Effector memory CD4-positive, alpha-beta T cell (primary cell): Measurements from ENCODE around the gene CCNG2.

Experiments
- DNase-seq, 3 donors: peaks; one replicate each; pipeline ENCODE4 v3.0.0-alpha.2; 2020
- H3K27ac ChIP-seq: 2 replicates; pipeline ENCODE4 v1.7.0; 2013; ENCODE audit warnings: mild to moderate bottlenecking, low read length, moderate library complexity; ENCODE audit not compliant: insufficient read depth, poor library complexity, severe bottlenecking
- H3K27me3 ChIP-seq: replicated peaks from 2 replicates; pipeline ENCODE4 v1.7.0; 2013; ENCODE audit warnings: mild to moderate bottlenecking, low read length; ENCODE audit not compliant: insufficient read depth, control insufficient read depth, poor library complexity, severe bottlenecking
- H3K36me3 ChIP-seq: 2 replicates; pipeline ENCODE4 v1.7.0; 2013; ENCODE audit warnings: mild to moderate bottlenecking, low read length, moderate library complexity; ENCODE audit not compliant: control insufficient read depth, insufficient read depth
- H3K4me1 ChIP-seq: 2 replicates; pipeline ENCODE4 v1.7.0; 2013; ENCODE audit warnings: low read length, mild to moderate bottlenecking; ENCODE audit not compliant: control insufficient read depth, insufficient read depth, poor library complexity, severe bottlenecking
- H3K4me3 ChIP-seq: 2 replicates; pipeline ENCODE4 v1.7.0; 2013; ENCODE audit warnings: low read length, low read depth, mild to moderate bottlenecking; ENCODE audit not compliant: insufficient read depth, poor library complexity, severe bottlenecking
- H3K9me3 ChIP-seq: 2 replicates; pipeline ENCODE4 v1.7.0; 2013; ENCODE audit warnings: mild to moderate bottlenecking, low read length, moderate library complexity; ENCODE audit not compliant: control insufficient read depth

Gene CCNG2

DNA sequence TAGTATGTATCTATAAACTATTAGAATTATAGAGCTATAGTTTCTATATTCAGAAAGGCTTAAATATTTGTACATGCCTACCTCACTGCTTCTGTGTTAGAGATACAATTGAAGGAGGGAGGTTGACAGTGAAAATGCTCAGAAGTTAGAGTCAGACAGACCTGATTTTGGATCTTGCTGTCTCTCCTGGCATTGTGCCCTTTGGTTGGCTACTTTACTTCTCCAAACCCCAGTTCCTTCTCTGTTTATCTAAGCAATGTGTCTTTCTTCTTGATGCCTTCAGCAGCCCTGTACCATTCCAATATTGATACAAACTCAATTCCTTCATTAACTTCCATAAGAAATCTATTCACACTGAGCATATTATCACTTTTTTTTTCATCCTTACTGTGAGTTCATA lies 28.7 kb downstream of the CCNG2 start:
- no peak for DNase-seq
- Histone ChIP-seq H3K36me3 (no peaks in the 10 kb centered on the region), H3K4me1 (no peaks in the 10 kb centered on the region), H3K27me3 (no peaks in the 10 kb centered on the region), H3K4me3 (no peak overlapping the region), H3K9me3 (no peaks in the 10 kb centered on the region), H3K27ac (no peak overlapping the region)

DNA sequence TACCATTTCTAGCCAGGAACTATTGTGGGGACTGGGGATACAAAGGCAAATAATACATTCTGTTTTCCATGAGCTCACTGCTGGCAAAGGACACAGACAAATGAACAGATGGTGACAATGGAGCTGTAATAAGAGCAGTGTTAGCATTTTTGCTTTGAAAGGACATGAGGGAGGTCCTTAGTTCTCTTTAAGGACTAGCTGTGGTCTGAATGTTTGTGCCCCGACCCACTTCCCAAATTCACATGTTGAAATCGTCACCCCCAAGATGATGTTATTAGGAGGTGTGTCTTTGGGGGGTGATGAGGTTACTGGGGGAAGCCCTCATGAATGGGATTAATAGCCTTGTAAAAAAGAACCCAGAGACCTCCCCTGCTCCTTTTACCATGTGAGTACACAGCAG lies 30.3 kb downstream of the CCNG2 start:
- H3K4me1 ChIP-seq, result no peaks in the 10 kb centered on the region
- no peak for DNase-seq

DNA sequence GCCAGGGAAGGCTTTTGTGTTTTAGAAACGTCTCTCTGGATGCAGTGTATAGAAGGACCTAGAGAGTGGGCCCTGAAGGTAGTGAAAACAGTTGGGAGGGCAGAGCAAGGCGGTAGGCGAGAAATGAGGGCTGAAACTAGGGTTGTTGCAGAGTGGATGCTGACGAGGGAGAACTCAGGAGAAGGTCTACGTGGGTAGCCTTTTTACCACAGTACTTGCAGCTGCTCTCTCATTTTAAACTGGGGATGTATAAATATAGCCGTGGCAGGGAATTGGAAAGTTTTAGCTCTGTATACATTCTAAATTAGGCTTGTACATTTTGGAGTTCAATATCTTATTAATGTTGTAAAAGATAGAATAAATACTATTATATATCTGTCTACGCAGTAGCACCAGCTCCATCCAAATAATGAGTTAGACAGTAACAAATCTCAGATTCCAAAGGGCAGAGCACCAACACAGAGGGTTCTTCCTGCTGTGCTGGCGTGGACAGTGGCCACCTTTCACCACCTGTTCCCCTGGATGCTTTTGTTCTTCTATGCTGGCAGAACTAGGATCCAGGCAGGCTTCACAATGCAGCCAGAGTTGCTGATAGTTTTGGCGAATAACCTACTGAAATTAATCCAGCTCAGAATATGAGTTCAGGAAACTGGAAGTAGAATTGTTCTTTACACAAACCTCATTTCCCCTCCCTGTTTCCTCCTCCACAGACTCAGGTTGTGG lies 31.7 kb downstream of the CCNG2 start:
- peaks cover 5% of the 10 kb centered on the region for H3K4me1 ChIP-seq
- no peak overlapping the region for H3K27ac ChIP-seq
- DNase-seq, result no peak
- no peaks in the 10 kb centered on the region for H3K36me3 ChIP-seq
- H3K27me3 ChIP-seq, result no peaks in the 10 kb centered on the region
- no peaks in the 10 kb centered on the region for H3K9me3 ChIP-seq
- no peak overlapping the region for H3K4me3 ChIP-seq

More for the DNA sequence above, 30.3 kb downstream of the CCNG2 start:
- no peak overlapping the region for H3K4me3 ChIP-seq
- H3K27me3 ChIP-seq, result no peaks in the 10 kb centered on the region
- no peak overlapping the region for H3K27ac ChIP-seq
- no peaks in the 10 kb centered on the region for H3K36me3 ChIP-seq
- H3K9me3 ChIP-seq, result no peaks in the 10 kb centered on the region

DNA sequence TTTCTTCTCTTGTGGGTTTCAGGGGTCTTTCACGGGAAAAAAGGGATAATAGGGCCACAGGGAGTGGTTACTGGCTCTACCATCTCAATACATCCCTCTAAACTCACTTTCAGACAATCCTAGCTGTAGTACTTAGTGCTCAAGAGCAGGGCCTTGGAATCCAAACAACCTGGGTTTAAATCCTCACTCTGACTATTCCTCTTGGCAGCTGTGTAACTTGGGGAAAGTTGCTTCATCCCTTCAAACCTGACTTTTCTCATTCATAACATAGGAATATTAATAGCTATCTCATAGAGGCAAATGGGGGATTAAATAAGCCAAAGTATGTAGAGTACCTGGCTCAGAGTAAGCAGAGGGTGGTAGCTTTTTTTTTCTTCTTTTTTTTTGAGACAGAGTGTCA lies 32.4 kb downstream of the CCNG2 start:
- no peak overlapping the region for H3K27ac ChIP-seq
- no peaks in the 10 kb centered on the region for H3K27me3 ChIP-seq
- H3K9me3 ChIP-seq, result no peaks in the 10 kb centered on the region
- H3K4me1 ChIP-seq, result peaks cover 10% of the 10 kb centered on the region
- no peak for DNase-seq
- no peak overlapping the region for H3K4me3 ChIP-seq
- no peaks in the 10 kb centered on the region for H3K36me3 ChIP-seq

DNA sequence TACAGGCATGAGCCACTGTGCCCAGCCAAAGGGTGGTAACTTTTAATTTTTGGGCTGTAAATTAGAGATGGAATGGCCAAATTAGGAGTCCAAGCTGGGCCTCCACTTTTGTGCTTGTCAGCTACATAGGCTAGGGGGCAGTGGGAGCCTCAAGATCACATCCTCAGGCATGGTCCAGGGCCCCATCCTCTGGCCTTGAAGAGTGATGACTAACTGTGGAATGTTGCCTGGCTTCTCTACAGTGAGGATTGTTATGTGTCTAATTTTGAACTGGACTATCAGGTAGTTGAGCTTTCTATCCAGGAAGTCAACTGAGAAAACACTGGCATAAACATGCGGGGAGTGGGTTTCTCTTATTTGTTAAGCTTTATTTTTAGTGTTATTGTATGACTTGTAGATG lies 33.0 kb downstream of the CCNG2 start:
- no peaks in the 10 kb centered on the region for H3K36me3 ChIP-seq
- no peak overlapping the region for H3K27ac ChIP-seq
- H3K27me3 ChIP-seq, result no peaks in the 10 kb centered on the region
- H3K4me1 ChIP-seq, result peaks cover 10% of the 10 kb centered on the region
- H3K4me3 ChIP-seq, result no peak overlapping the region
- no peak for DNase-seq
- no peaks in the 10 kb centered on the region for H3K9me3 ChIP-seq

DNA sequence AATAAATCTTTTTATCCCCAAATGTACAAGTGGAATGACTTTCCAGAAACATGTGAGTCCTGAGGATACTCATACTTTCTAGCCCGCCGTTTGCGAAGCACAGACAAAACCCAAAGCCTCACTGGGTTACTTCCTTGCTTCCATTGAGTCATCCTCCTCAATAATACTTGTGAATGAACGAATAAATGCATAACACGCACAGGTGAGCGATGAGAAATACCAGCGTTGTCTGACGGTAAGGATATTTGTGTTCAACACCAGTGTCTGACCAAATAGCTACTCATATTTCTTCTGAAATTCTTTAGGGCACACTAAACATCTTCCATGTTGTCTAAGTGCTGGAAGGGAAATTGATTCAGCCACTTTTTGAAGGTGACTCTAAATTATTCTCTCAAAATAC lies 36.0 kb downstream of the CCNG2 start:
- Histone ChIP-seq H3K9me3 (no peaks in the 10 kb centered on the region), H3K27me3 (no peaks in the 10 kb centered on the region), H3K4me1 (peaks cover 10% of the 10 kb centered on the region), H3K36me3 (no peaks in the 10 kb centered on the region), H3K27ac (peak overlapping the region; percentile 35), H3K4me3 (peak overlapping the region; percentile 51)
- no peak for DNase-seq

DNA sequence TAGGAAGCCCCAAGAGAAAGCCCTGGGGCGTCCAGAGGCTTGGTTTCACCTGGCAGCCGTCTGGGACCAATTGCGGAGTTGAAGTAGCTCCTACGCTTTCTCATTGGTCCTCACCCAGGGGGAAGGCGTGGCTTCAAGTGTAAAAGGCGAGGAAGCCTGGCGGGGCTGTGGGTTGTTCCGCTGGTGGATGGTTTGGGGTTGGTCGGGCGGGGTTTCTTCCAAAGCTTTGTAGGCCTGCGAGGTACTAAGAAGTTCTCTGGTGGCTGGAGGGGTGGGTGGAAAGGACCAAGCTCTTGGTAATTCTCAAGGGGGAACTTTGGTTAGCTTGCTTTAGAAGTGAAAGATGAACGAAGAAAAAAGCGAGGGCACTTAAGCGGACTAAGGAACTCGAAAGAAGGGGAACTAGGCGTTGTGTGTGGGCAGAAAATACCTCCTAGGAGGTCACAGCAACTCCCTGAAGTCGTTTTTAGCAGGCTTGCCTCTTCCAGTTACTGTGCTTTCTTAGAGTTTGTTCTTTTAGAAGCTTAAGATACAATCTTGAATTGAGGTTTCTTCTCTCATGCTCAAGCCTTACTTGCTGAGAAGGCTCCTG lies 36.6 kb downstream of the CCNG2 start:
- no peaks in the 10 kb centered on the region for H3K27me3 ChIP-seq
- H3K27ac ChIP-seq, result peak overlapping the region; percentile 35
- DNase-seq, result peak; percentile 47 to 66 (median 49)
- H3K36me3 ChIP-seq, result no peaks in the 10 kb centered on the region
- peak overlapping the region; percentile 51 for H3K4me3 ChIP-seq
- H3K9me3 ChIP-seq, result no peaks in the 10 kb centered on the region
- peaks cover 10% of the 10 kb centered on the region for H3K4me1 ChIP-seq

DNA sequence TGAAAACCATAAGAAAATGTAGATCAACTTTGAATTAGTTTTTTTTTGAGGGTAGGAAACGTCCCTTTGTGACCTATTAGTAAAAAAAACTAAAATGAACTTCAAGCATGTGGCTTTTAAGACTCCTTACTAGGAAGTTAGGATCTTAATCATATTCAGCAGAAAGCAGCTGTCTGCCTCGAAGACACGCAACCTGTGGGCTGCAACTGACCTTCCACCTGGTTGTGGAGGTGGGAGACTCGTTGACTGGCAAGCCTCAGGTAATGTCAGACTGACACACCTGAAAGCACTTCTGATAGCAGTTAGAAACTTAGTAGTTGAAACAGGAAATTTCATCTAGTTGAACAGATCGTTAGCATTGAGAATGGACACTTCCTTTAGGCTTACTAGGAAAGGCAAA lies 37.4 kb downstream of the CCNG2 start:
- Histone ChIP-seq H3K27me3 (no peaks in the 10 kb centered on the region), H3K9me3 (no peaks in the 10 kb centered on the region), H3K27ac (no peak overlapping the region), H3K4me3 (no peak overlapping the region), H3K36me3 (no peaks in the 10 kb centered on the region), H3K4me1 (peaks cover 10% of the 10 kb centered on the region)
- DNase-seq, result no peak

DNA sequence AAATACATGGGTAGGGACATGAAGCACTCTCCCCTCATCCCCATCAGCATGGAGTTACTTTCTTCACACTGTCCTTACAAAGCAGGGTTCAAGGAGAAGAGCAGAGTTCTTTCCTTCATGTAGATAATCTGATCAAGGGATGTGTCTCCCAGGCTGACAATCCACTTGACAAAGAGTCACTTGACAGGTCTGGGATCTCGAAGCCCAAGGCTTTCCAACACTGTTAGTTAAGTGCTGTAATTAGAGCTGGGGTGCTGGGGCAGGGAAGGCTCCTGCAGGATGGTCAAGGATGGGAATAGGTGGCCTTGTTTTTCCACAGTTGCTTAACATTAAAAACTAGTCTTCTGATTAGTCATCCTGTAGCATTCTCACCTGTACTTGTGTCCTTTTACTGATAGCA lies 38.0 kb downstream of the CCNG2 start:
- Histone ChIP-seq H3K4me1 (peaks cover 10% of the 10 kb centered on the region), H3K36me3 (no peaks in the 10 kb centered on the region), H3K9me3 (no peaks in the 10 kb centered on the region), H3K27ac (no peak overlapping the region), H3K4me3 (no peak overlapping the region), H3K27me3 (no peaks in the 10 kb centered on the region)
- DNase-seq, result no peak

DNA sequence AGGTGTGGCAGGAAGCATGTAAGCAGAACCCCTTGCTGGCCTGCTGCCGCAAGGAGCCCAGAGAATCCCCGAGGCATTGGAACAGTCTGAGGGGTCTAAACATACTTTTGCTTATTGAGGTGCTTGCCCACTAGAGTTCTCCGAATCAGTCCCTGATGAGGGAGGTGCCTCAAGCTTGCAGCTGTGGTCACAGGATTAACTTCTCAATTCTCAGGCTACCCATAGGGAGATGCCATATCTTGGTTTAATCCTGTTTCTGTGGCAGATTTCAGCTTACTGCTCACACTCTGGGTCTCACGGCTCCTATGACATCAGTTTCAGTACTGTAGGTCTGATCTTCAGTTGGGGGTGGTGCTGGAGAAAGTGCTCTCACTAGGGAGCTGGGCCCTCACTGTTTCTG lies 39.9 kb downstream of the CCNG2 start:
- Histone ChIP-seq H3K4me3 (no peak overlapping the region), H3K27ac (no peak overlapping the region), H3K36me3 (no peaks in the 10 kb centered on the region), H3K4me1 (peaks cover 10% of the 10 kb centered on the region), H3K27me3 (no peaks in the 10 kb centered on the region), H3K9me3 (no peaks in the 10 kb centered on the region)
- no peak for DNase-seq
